HL-60 (cell line): ENCODE results near the gene PCTP.

Source experiments
- DNase-seq, 2 experiments: peaks; one replicate each; pipeline ENCODE4 v3.0.0-alpha.2; 2010 to 2020; ENCODE audit warnings: low read depth in 1 of 2, low spot score in 1 of 2
- H3K27ac ChIP-seq: fragments of 250-450 bp; sonication (Bioruptor Pico); replicated peaks from 2 replicates; pipeline ENCODE4 v1.5.1; 2020; ENCODE audit warnings: mild to moderate bottlenecking, moderate library complexity
- H3K27me3 ChIP-seq: fragments of 250-450 bp; sonication (Bioruptor Pico); 2 replicates; pipeline ENCODE4 v1.5.1; 2021; ENCODE audit warnings: mild to moderate bottlenecking, moderate library complexity; ENCODE audit not compliant: insufficient read depth, poor library complexity, severe bottlenecking
- H3K4me3 ChIP-seq: replicated peaks from 2 replicates; pipeline ENCODE4 v1.5.1; 2011; ENCODE audit warnings: mild to moderate bottlenecking, control low read depth, low read length; ENCODE audit not compliant: insufficient read depth
- CTCF ChIP-seq: IDR thresholded peaks from one replicate; pipeline ENCODE4 v1.5.1; 2011; ENCODE audit warnings: low read length, control low read depth, inconsistent platforms; ENCODE audit not compliant: insufficient read depth
- GABPA ChIP-seq: IDR thresholded peaks from 2 replicates; pipeline ENCODE4 v1.6.1; 2012; ENCODE audit warnings: low read depth
- POLR2AphosphoS5 ChIP-seq: IDR thresholded peaks from 2 replicates; pipeline ENCODE4 v1.6.1; 2012; ENCODE audit warnings: low read depth
- REST ChIP-seq: IDR thresholded peaks from 2 replicates; pipeline ENCODE4 v1.6.1; 2012; ENCODE audit warnings: low read depth; ENCODE audit not compliant: insufficient replicate concordance
- SPI1 ChIP-seq: IDR thresholded peaks from 2 replicates; pipeline ENCODE4 v1.6.1; 2012; ENCODE audit warnings: low read depth, mild to moderate bottlenecking, borderline replicate concordance

PCTP gene

GRCh38 chr17:55820675-55821074 is 69.8 kb downstream of the PCTP start:
- H3K4me3 ChIP-seq = no peak overlapping the region
- TF ChIP-seq GABPA (no peak), CTCF (no peak), POLR2AphosphoS5 (no peak), REST (no peak), SPI1 (no peak)
- no peaks in the 10 kb centered on the region for H3K27me3 ChIP-seq
- no peak overlapping the region for H3K27ac ChIP-seq
- no peak for DNase-seq

GRCh38 chr17:55822028-55822427 is 71.2 kb downstream of the PCTP start:
- TF ChIP-seq POLR2AphosphoS5 (no peak), CTCF (no peak), REST (no peak), GABPA (no peak), SPI1 (no peak)
- no peak for DNase-seq
- Histone ChIP-seq H3K4me3 (no peak overlapping the region), H3K27me3 (no peaks in the 10 kb centered on the region), H3K27ac (no peak overlapping the region)

- TF ChIP-seq GABPA (no peak), SPI1 (no peak), POLR2AphosphoS5 (no peak), CTCF (no peak), REST (no peak)
- no peaks in the 10 kb centered on the region for H3K27me3 ChIP-seq
- no peak for DNase-seq
- H3K4me3 ChIP-seq = no peak overlapping the region
- no peak overlapping the region for H3K27ac ChIP-seq
Measured at GRCh38 chr17:55825213-55825612, 74.4 kb downstream of the PCTP start.
